ENCODE measurements around the gene CAPN8. TPM values are rescaled to one million over a fixed set of nuclear protein-coding genes. Genes with fewer than 3 reads are reported as not detected.

Gene CAPN8
- polyA plus RNA-seq, 1 donor (not counting 4 experiments of a cell fraction or from before 2014, with no cell fraction given): 4.7 TPM

DNA sequence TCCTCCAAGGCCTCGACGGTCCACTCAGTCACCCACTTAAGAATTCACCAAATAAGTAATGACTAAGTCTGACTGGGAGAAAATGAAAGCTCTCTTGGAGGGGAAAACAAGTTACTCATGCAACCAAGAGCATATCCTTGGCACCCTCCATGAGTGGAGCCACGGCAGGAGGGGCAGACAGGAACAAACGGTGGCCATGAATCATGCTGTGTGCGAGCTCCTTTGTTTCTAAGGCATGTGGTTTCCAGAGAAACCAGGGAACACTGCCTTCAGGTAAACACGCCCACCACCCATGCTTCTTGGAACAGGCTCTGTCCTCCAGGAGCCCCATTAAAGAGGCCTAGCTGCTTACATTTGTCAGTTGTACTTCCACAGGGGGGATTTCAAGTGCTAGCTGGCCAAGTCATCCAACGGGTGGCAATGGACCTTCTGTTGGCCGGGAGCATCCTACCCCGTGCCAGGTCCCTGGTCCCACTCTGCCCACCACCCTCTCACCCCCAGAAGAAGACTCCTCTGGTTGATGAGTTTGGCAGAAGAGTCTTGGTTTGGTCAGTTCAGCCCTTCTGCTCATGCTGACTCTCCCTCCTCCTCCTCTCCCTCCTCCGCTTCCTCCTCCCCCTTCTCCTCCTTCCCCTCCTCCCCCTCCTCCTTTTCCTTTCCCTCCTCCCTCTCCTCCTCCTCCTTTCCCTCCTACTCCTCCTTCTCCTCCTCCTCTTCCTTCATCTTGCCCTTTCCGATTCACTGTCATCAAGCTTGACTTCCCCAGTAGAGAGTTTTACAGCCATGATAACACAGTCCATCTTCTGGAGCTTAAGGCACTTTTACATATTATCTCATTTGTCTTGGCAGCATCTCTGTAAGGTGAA lies 164.7 kb downstream of the CAPN8 start:
- H3K4me1 ChIP-seq (ENCODE audit: control insufficient read depth, extremely low read depth, insufficient read depth, low read length): peaks cover 40% of the 10 kb centered on the region
- peak overlapping the region; percentile 90 for H3K27ac ChIP-seq (ENCODE audit: control insufficient read depth, insufficient read depth, low read length)
- H3K9ac ChIP-seq (ENCODE audit: control insufficient read depth, extremely low read depth, insufficient read depth, low read length): peak overlapping the region; percentile 60
- no peaks in the 10 kb centered on the region for H4K20me1 ChIP-seq (ENCODE audit: control insufficient read depth, extremely low read depth, insufficient read depth, low read length)
- no peaks in the 10 kb centered on the region for H3K27me3 ChIP-seq (ENCODE audit: control insufficient read depth, extremely low read depth, insufficient read depth, low read length)
- H3K4me3 ChIP-seq (ENCODE audit: control insufficient read depth in 2 of 3, extremely low read depth in 1 of 3, insufficient read depth in 2 of 3, low read depth in 1 of 3, low read length in 3 of 3): no peak overlapping the region
- peak overlapping the region; percentile 32 for H2AFZ ChIP-seq (ENCODE audit: control insufficient read depth, low read length)
- no peaks in the 10 kb centered on the region for H3K9me3 ChIP-seq (ENCODE audit: control insufficient read depth, low read depth, low read length)
- no peak for TF ChIP-seq EZH2 (IDR thresholded peaks at IDR 0.05; ENCODE audit: low read length)
- TF ChIP-seq, protein P1, sequence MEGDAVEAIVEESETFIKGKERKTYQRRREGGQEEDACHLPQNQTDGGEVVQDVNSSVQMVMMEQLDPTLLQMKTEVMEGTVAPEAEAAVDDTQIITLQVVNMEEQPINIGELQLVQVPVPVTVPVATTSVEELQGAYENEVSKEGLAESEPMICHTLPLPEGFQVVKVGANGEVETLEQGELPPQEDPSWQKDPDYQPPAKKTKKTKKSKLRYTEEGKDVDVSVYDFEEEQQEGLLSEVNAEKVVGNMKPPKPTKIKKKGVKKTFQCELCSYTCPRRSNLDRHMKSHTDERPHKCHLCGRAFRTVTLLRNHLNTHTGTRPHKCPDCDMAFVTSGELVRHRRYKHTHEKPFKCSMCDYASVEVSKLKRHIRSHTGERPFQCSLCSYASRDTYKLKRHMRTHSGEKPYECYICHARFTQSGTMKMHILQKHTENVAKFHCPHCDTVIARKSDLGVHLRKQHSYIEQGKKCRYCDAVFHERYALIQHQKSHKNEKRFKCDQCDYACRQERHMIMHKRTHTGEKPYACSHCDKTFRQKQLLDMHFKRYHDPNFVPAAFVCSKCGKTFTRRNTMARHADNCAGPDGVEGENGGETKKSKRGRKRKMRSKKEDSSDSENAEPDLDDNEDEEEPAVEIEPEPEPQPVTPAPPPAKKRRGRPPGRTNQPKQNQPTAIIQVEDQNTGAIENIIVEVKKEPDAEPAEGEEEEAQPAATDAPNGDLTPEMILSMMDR (optimal IDR thresholded peaks at IDR 0.05 in 1 of 3, IDR thresholded peaks at IDR 0.05 in 1 of 3, conservative IDR thresholded peaks at IDR 0.05 in 1 of 3; ENCODE audit: extremely low read depth in 1 of 3, insufficient read depth in 2 of 3, low read length in 3 of 3): no peak
- FAIRE-seq (peak; percentile 99), DNase-seq (ENCODE audit: low read depth, low spot score) (peak; percentile 87)
- dilution Hi-C loops (cut with MboI; ENCODE audit: extremely low pct_ligation_motif_present, low sequenced_read_pairs): no loop called here
- H3K4me2 ChIP-seq (ENCODE audit: control insufficient read depth, extremely low read depth, insufficient read depth, low read depth, low read length): peak overlapping the region; percentile 61
- H3K9me1 ChIP-seq (ENCODE audit: control insufficient read depth, extremely low read depth, insufficient read depth, low read length): no peaks in the 10 kb centered on the region
- H3K79me2 ChIP-seq (ENCODE audit: control insufficient read depth, insufficient read depth, low read length): no peaks in the 10 kb centered on the region
- H3K36me3 ChIP-seq (ENCODE audit: control insufficient read depth in 2 of 2, extremely low read depth in 1 of 2, insufficient read depth in 2 of 2, low read length in 2 of 2): no peaks in the 10 kb centered on the region

DNA sequence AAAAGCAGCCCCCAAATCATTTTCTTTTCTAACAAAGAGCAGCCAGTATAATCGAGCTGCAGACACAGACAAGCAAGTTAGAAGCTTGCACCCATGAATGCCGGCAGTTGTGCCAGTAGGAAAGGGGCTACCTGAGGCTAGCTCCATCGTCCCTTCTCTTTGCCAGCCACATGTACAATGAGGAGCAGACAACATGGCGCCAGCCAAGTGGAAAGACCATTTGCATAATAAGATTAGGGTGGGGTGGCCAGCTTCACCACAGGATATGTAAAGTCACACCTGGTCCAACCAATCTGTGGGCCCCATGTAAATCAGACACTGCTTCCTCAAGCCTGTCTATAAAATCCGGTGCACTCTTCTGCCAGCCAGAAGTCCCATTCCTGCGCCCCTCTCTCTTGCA lies 168.6 kb downstream of the CAPN8 start:
- H3K4me1 ChIP-seq (ENCODE audit: control insufficient read depth, extremely low read depth, insufficient read depth, low read length): peaks cover 25% of the 10 kb centered on the region
- FAIRE-seq (no peak), DNase-seq (ENCODE audit: low read depth, low spot score) (no peak)
- no peak overlapping the region for H3K4me2 ChIP-seq (ENCODE audit: control insufficient read depth, extremely low read depth, insufficient read depth, low read depth, low read length)
- dilution Hi-C loops (cut with MboI; ENCODE audit: extremely low pct_ligation_motif_present, low sequenced_read_pairs): no loop called here
- TF ChIP-seq, protein P1 (optimal IDR thresholded peaks at IDR 0.05 in 1 of 3, IDR thresholded peaks at IDR 0.05 in 1 of 3, conservative IDR thresholded peaks at IDR 0.05 in 1 of 3; ENCODE audit: extremely low read depth in 1 of 3, insufficient read depth in 2 of 3, low read length in 3 of 3): no peak
- TF ChIP-seq EZH2 (IDR thresholded peaks at IDR 0.05; ENCODE audit: low read length): no peak
- no peak overlapping the region for H2AFZ ChIP-seq (ENCODE audit: control insufficient read depth, low read length)
- no peaks in the 10 kb centered on the region for H3K27me3 ChIP-seq (ENCODE audit: control insufficient read depth, extremely low read depth, insufficient read depth, low read length)
- no peak overlapping the region for H3K4me3 ChIP-seq (ENCODE audit: control insufficient read depth in 2 of 3, extremely low read depth in 1 of 3, insufficient read depth in 2 of 3, low read depth in 1 of 3, low read length in 3 of 3)
- no peaks in the 10 kb centered on the region for H3K9me3 ChIP-seq (ENCODE audit: control insufficient read depth, low read depth, low read length)
- no peak overlapping the region for H3K27ac ChIP-seq (ENCODE audit: control insufficient read depth, insufficient read depth, low read length)
- H3K36me3 ChIP-seq (ENCODE audit: control insufficient read depth in 2 of 2, extremely low read depth in 1 of 2, insufficient read depth in 2 of 2, low read length in 2 of 2): no peaks in the 10 kb centered on the region
- H3K79me2 ChIP-seq (ENCODE audit: control insufficient read depth, insufficient read depth, low read length): no peaks in the 10 kb centered on the region
- no peaks in the 10 kb centered on the region for H4K20me1 ChIP-seq (ENCODE audit: control insufficient read depth, extremely low read depth, insufficient read depth, low read length)
- H3K9ac ChIP-seq (ENCODE audit: control insufficient read depth, extremely low read depth, insufficient read depth, low read length): no peak overlapping the region
- no peaks in the 10 kb centered on the region for H3K9me1 ChIP-seq (ENCODE audit: control insufficient read depth, extremely low read depth, insufficient read depth, low read length)
